Hematopoietic multipotent progenitor cell treated with erythropoietin and hydrocortisone succinate and interleukin-3 and kit ligand, for 8 days (in vitro differentiated cells): ENCODE data around the gene DENND1A.

Experiments used
- DNase-seq: peaks from one replicate; pipeline ENCODE4 v3.0.0-alpha.2; 2015

DENND1A gene

GRCh38 chr9:123375469-123376132, 554.3 kb downstream of the DENND1A start:
- peak; percentile 70 for DNase-seq

GRCh38 chr9:123373946-123374345, 556.0 kb downstream of the DENND1A start:
- peak; percentile 88 for DNase-seq

GRCh38 chr9:123373447-123373923, 556.4 kb downstream of the DENND1A start:
- DNase-seq: no peak

GRCh38 chr9:123372766-123373446, 557.0 kb downstream of the DENND1A start:
- DNase-seq: no peak

GRCh38 chr9:123371805-123372590, 557.9 kb downstream of the DENND1A start:
- DNase-seq: no peak

- DNase-seq: no peak
These were observed 558.7 kb downstream of the DENND1A start for GRCh38 chr9:123371228-123371584.

- no peak for DNase-seq
These were observed 559.2 kb downstream of the DENND1A start for GRCh38 chr9:123370526-123371227.

- no peak for DNase-seq
These were observed 559.8 kb downstream of the DENND1A start for GRCh38 chr9:123370108-123370507.

- no peak for DNase-seq
These were observed 560.6 kb downstream of the DENND1A start for GRCh38 chr9:123369296-123369695.

- no peak for DNase-seq
These were observed 561.3 kb downstream of the DENND1A start for GRCh38 chr9:123368536-123369153.

- DNase-seq: no peak
These were observed 561.9 kb downstream of the DENND1A start for GRCh38 chr9:123368023-123368422.

- no peak for DNase-seq
These were observed 563.9 kb downstream of the DENND1A start for GRCh38 chr9:123365881-123366528.

GRCh38 chr9:123365287-123365880, 564.5 kb downstream of the DENND1A start:
- peak; percentile 51 for DNase-seq

- no peak for DNase-seq
These were observed 565.6 kb downstream of the DENND1A start for GRCh38 chr9:123364241-123364824.

- no peak for DNase-seq
These were observed 567.1 kb downstream of the DENND1A start for GRCh38 chr9:123362856-123363255.

GRCh38 chr9:123361731-123362510, 568.0 kb downstream of the DENND1A start:
- no peak for DNase-seq

- DNase-seq: no peak
These were observed 568.7 kb downstream of the DENND1A start for GRCh38 chr9:123361086-123361730.

GRCh38 chr9:123360161-123361085, 569.5 kb downstream of the DENND1A start:
- DNase-seq: peak; percentile 97

GRCh38 chr9:123359546-123359945, 570.4 kb downstream of the DENND1A start:
- no peak for DNase-seq
